ENCODE results near the gene CCDC12.

The CCDC12 gene

DNA sequence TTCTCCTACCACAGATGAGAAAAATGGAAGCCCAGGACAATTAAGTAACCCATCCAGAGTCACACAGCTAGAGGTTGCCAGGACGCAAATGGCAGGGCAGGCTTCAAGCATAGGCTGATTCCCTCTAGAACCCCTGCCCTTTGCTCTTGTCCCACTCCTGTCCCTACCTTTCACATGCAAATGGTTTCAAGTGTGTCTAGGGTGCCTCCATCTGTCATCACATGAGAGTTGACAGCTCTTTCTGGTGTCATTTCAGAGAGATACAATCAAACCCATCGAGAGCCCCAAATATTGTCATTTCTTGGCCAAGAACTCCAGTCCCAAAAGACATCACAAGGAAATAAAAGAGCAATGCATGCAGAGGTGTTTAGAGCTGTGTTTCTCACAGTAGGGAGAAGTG is 23.7 kb downstream of the CCDC12 start:
- Histone ChIP-seq H3K9ac (ENCODE audit: low read length) (no peak overlapping the region), H4K20me1 (ENCODE audit: low read depth, low read length) (peaks cover 28% of the 10 kb centered on the region; the same call in 1 of the 2 replicates), H3K4me2 (ENCODE audit: low read depth, low read length, poor library complexity, severe bottlenecking) (no peak overlapping the region)

DNA sequence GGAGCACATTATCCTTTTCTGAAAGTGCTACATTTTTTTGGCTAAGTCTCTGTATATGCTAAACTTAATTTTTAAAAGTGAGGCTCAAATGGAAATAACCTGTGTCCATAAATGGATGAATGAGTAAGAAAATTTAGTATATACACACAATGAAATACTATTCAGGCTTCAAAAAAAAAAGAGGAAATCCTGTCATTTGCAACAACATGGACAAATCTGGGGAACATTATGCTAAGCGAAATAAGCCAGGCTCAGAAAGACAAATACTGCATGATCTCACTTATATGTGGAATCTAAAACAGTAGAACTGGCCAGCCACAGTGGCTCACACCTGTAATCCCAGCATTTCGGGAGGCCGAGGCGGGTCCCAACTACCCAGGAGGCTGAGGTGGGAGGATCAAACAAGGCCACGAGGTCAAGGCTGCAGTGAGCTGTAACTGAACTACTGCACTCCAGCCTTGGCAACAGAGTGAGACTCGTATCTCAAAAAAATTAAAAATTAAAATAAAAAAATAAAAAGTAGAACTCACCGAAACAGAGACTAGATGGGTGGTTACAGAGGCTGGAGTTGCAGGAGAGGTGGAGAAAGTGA is 25.8 kb downstream of the CCDC12 start:
- Histone ChIP-seq H3F3A (ENCODE audit: insufficient read depth) (no peaks in the 10 kb centered on the region), H3K27me3 (ENCODE audit: low read length) (no peaks in the 10 kb centered on the region), H2AFZ (ENCODE audit: low read depth, low read length, severe bottlenecking) (no peak overlapping the region), H3K9ac (ENCODE audit: low read length) (no peak overlapping the region), H3K9me2 (replicated peaks; ENCODE audit: insufficient read depth, low read length) (no peaks in the 10 kb centered on the region), H3K4me2 (ENCODE audit: low read depth, low read length, poor library complexity, severe bottlenecking) (no peak overlapping the region), H4K20me1 (ENCODE audit: low read depth, low read length) (peaks cover 31% of the 10 kb centered on the region; the same call in 1 of the 2 replicates), H3K9me3 (ENCODE audit: insufficient read depth, low read length) (no peaks in the 10 kb centered on the region), H3K4me3 (ENCODE audit: insufficient read depth, low read length, poor library complexity, severe bottlenecking) (no peak overlapping the region), H3K79me2 (ENCODE audit: insufficient read depth, low read length) (peaks cover 98% of the 10 kb centered on the region), H3K36me3 (ENCODE audit: low read length) (no peaks in the 10 kb centered on the region), H3K27ac (ENCODE audit: low read depth, low read length) (no peak overlapping the region)
- TF ChIP-seq EZH2phosphoT487 (conservative IDR thresholded peaks at IDR 0.05; ENCODE audit: low read length) = no peak
- TF ChIP-seq, protein P1, sequence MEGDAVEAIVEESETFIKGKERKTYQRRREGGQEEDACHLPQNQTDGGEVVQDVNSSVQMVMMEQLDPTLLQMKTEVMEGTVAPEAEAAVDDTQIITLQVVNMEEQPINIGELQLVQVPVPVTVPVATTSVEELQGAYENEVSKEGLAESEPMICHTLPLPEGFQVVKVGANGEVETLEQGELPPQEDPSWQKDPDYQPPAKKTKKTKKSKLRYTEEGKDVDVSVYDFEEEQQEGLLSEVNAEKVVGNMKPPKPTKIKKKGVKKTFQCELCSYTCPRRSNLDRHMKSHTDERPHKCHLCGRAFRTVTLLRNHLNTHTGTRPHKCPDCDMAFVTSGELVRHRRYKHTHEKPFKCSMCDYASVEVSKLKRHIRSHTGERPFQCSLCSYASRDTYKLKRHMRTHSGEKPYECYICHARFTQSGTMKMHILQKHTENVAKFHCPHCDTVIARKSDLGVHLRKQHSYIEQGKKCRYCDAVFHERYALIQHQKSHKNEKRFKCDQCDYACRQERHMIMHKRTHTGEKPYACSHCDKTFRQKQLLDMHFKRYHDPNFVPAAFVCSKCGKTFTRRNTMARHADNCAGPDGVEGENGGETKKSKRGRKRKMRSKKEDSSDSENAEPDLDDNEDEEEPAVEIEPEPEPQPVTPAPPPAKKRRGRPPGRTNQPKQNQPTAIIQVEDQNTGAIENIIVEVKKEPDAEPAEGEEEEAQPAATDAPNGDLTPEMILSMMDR (IDR thresholded peaks at IDR 0.05; ENCODE audit: insufficient read depth, low read length, poor library complexity, severe bottlenecking) = no peak

More for the DNA sequence above, 23.7 kb downstream of the CCDC12 start:
- Histone ChIP-seq H3K36me3 (ENCODE audit: low read length) (no peaks in the 10 kb centered on the region), H3K27ac (ENCODE audit: low read depth, low read length) (peak overlapping the region; percentile 47; the same call in 1 of the 2 replicates), H3K9me2 (replicated peaks; ENCODE audit: insufficient read depth, low read length) (no peaks in the 10 kb centered on the region), H3K79me2 (ENCODE audit: insufficient read depth, low read length) (peaks cover 98% of the 10 kb centered on the region), H3F3A (ENCODE audit: insufficient read depth) (no peaks in the 10 kb centered on the region), H2AFZ (ENCODE audit: low read depth, low read length, severe bottlenecking) (no peak overlapping the region), H3K27me3 (ENCODE audit: low read length) (no peaks in the 10 kb centered on the region), H3K9me3 (ENCODE audit: insufficient read depth, low read length) (no peaks in the 10 kb centered on the region), H3K4me3 (ENCODE audit: insufficient read depth, low read length, poor library complexity, severe bottlenecking) (no peak overlapping the region)
- TF ChIP-seq, protein P1 (IDR thresholded peaks at IDR 0.05; ENCODE audit: insufficient read depth, low read length, poor library complexity, severe bottlenecking) = no peak
- no peak for TF ChIP-seq EZH2phosphoT487 (conservative IDR thresholded peaks at IDR 0.05; ENCODE audit: low read length)

DNA sequence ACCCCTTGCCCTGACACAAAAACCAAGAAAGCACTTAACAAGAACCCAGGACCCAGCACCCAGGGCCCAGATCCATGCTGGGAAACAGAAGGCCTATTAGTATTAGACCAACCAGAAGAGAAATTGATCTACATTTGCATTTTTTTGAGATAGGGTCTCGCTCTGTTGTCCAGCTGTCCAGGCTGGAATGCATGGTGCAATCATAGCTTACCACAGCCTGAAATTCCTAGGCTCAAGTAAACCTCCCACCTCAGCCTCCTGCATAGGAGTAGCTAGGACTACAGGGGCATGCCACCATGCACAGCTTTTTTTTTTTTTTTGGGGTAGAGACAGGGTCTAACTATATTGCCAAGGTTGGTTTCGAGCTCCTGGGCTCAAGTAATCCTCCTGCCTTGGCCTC is 26.4 kb downstream of the CCDC12 start:
- H3K9me2 ChIP-seq (replicated peaks; ENCODE audit: insufficient read depth, low read length) = no peaks in the 10 kb centered on the region
- no peaks in the 10 kb centered on the region for H3K27me3 ChIP-seq (ENCODE audit: low read length)
- H3K36me3 ChIP-seq (ENCODE audit: low read length) = no peaks in the 10 kb centered on the region
- no peak for TF ChIP-seq EZH2phosphoT487 (conservative IDR thresholded peaks at IDR 0.05; ENCODE audit: low read length)
- no peak overlapping the region for H3K9ac ChIP-seq (ENCODE audit: low read length)
- no peak overlapping the region for H2AFZ ChIP-seq (ENCODE audit: low read depth, low read length, severe bottlenecking)
- H4K20me1 ChIP-seq (ENCODE audit: low read depth, low read length) = peaks cover 28% of the 10 kb centered on the region; the same call in 1 of the 2 replicates
- H3K27ac ChIP-seq (ENCODE audit: low read depth, low read length) = no peak overlapping the region
- no peaks in the 10 kb centered on the region for H3F3A ChIP-seq (ENCODE audit: insufficient read depth)
- H3K4me3 ChIP-seq (ENCODE audit: insufficient read depth, low read length, poor library complexity, severe bottlenecking) = no peak overlapping the region
- H3K4me2 ChIP-seq (ENCODE audit: low read depth, low read length, poor library complexity, severe bottlenecking) = no peak overlapping the region
- H3K79me2 ChIP-seq (ENCODE audit: insufficient read depth, low read length) = peaks cover 98% of the 10 kb centered on the region
- H3K9me3 ChIP-seq (ENCODE audit: insufficient read depth, low read length) = no peaks in the 10 kb centered on the region

Measured in SU-DHL-6 (cell line).